HepG2 (cell line): ENCODE results near the gene PTPN5. TPM values are rescaled to one million over a fixed set of nuclear protein-coding genes. Genes with fewer than 3 reads are reported as not detected.

Experiments used
- ATAC-seq: fragments of 200-7000 bp; cut with Tn5 transposase; 3 replicates; pipeline ENCODE4 v1.9.1; 2020; ENCODE audit warnings: mild to moderate bottlenecking, moderate library complexity
- BruUV-seq: library from RNA; stranded (reverse); fragments of 400-500 nt; replicated peaks from 2 replicates; lab custom pipeline; 2021; lab: Mats Ljungman, UMichigan
- CTCF ChIA-PET: fragments of 300-600 bp; formaldehyde crosslinking; extraction: SDS; loops from one replicate; lab custom pipeline; 2021; ENCODE audit warnings: low total read pairs, inconsistent platforms, low intra/inter-chr PET ratio; lab: Yijun Ruan, JAX
- POLR2A ChIA-PET: fragments of 350-600 bp; sonication (Branson Sonifier 250); formaldehyde crosslinking; loops from one replicate; lab custom pipeline; 2020; ENCODE audit warnings: antibody characterized with exemption, inconsistent platforms; lab: Yijun Ruan, JAX
- DNase-seq: peaks from one replicate; pipeline ENCODE4 v3.0.0-alpha.2; 2015; ENCODE audit warnings: low spot score
- FAIRE-seq: peaks from 3 replicates; lab custom pipeline; 2011; peaks lifted over from hg19 to GRCh38; lab: Jason Lieb, UNC
- H2AFZ ChIP-seq: one replicate; pipeline ENCODE4 v1.6.1; 2011; ENCODE audit warnings: low read length, inconsistent platforms
- H3K27ac ChIP-seq: fragments of 300-600 bp; 3 replicates; pipeline ENCODE4 v1.8.0; 2011; ENCODE audit warnings: mixed run types, mild to moderate bottlenecking, mixed read lengths, low read length, inconsistent platforms; ENCODE audit not compliant: insufficient read depth; ENCODE audit errors: extremely low read length
- H3K27me3 ChIP-seq, 2 experiments: fragments of 200-600 bp in 1 of 2; 2 replicates in 1 of 2; 3 replicates in 1 of 2; pipeline versions ENCODE4 v1.6.0 to v1.8.0; 2011; ENCODE audit warnings: low read length in 2 of 2, mild to moderate bottlenecking in 2 of 2, moderate library complexity in 2 of 2, inconsistent platforms in 1 of 2; ENCODE audit not compliant: insufficient read depth in 2 of 2, control insufficient read depth in 1 of 2
- H3K36me3 ChIP-seq, 2 experiments: fragments of 200-600 bp in 1 of 2; replicated peaks in 1 of 2; 2 replicates in 1 of 2; 3 replicates in 1 of 2; pipeline versions ENCODE4 v1.5.1 to v1.8.0; 2011; ENCODE audit warnings: low read length in 2 of 2, inconsistent platforms in 1 of 2; ENCODE audit not compliant: insufficient read depth in 2 of 2, control insufficient read depth in 1 of 2
- H3K4me1 ChIP-seq: 2 replicates; pipeline ENCODE4 v1.5.1; 2012; ENCODE audit warnings: low read length, inconsistent platforms; ENCODE audit not compliant: insufficient read depth
- H3K4me2 ChIP-seq: 2 replicates; pipeline ENCODE4 v1.6.0; 2011; ENCODE audit warnings: low read depth, low read length, inconsistent platforms
- H3K4me3 ChIP-seq, 3 experiments: fragments of 200-600 bp in 1 of 3; sonication (generic), shearing (Covaris generic) in 1 of 3; replicated peaks in 1 of 3; 2 replicates each; pipeline ENCODE4 v1.5.1; 2011 to 2016; ENCODE audit warnings: low read length in 3 of 3, inconsistent platforms in 2 of 3, low read depth in 2 of 3, mild to moderate bottlenecking in 2 of 3, control low read depth in 1 of 3, mixed read lengths in 1 of 3; ENCODE audit not compliant: insufficient read depth in 1 of 3
- H3K79me2 ChIP-seq: one replicate; pipeline ENCODE4 v1.6.1; 2011; ENCODE audit warnings: low read length, inconsistent platforms; ENCODE audit not compliant: insufficient read depth
- H3K9ac ChIP-seq: 2 replicates; pipeline ENCODE4 v1.6.0; 2011; ENCODE audit warnings: mild to moderate bottlenecking, low read depth, low read length, inconsistent platforms; ENCODE audit not compliant: insufficient read depth
- H3K9me3 ChIP-seq: 2 replicates; pipeline ENCODE4 v1.5.1; 2012; ENCODE audit warnings: mild to moderate bottlenecking, low read length
- H4K20me1 ChIP-seq: 2 replicates; pipeline ENCODE4 v1.6.0; 2011; ENCODE audit warnings: inconsistent platforms, mild to moderate bottlenecking, low read length, moderate library complexity; ENCODE audit not compliant: insufficient read depth
- ARNT ChIP-seq: fragments of 450-650 bp; IDR thresholded peaks from 2 replicates; pipeline ENCODE4 v1.6.1; 2017
- CCDC6 ChIP-seq: sonication (generic); formaldehyde crosslinking; IDR thresholded peaks from 2 replicates; pipeline ENCODE4 v1.8.1; 2022; ENCODE audit warnings: mild to moderate bottlenecking, missing genetic modification reagents, moderate library complexity
- ELF4 ChIP-seq: sonication (generic); formaldehyde crosslinking; IDR thresholded peaks from 2 replicates; pipeline ENCODE4 v1.5.0; 2020; ENCODE audit warnings: missing genetic modification reagents, mild to moderate bottlenecking, moderate library complexity, borderline replicate concordance
- GLI4 ChIP-seq: sonication (generic); formaldehyde crosslinking; IDR thresholded peaks from 2 replicates; pipeline ENCODE4 v1.5.1; 2020; ENCODE audit warnings: missing genetic modification reagents, mild to moderate bottlenecking, moderate library complexity, borderline replicate concordance
- RBAK ChIP-seq: sonication (generic); formaldehyde crosslinking; IDR thresholded peaks from 2 replicates; pipeline ENCODE4 v1.5.1; 2020; ENCODE audit warnings: mild to moderate bottlenecking, missing genetic modification reagents
- ZNF383 ChIP-seq: sonication (generic); formaldehyde crosslinking; IDR thresholded peaks from 2 replicates; pipeline ENCODE4 v1.4.0; 2020; ENCODE audit warnings: missing genetic modification reagents, mild to moderate bottlenecking, borderline replicate concordance
- WGBS: methylation state at CpG from one replicate; pipeline ENCODE4 v1.1.6; 2017; ENCODE audit warnings: low lambda C conversion rate; 5-methylcytosine and 5-hydroxymethylcytosine counted together
- in situ Hi-C: cut with HindIII; loops from 2 replicates; pipeline ENCODE4 v1.10.0; 2017; ENCODE audit warnings: low pct_unique_long_range_greater_than_20kb; ENCODE audit not compliant: extremely low pct_ligation_motif_present
- intact Hi-C: fragments of 100-400 bp; cut with micrococcal nuclease; formaldehyde crosslinking; loops from one replicate; pipeline ENCODE4 v1.10.0; 2022; ENCODE audit not compliant: unreplicated experiment
- polyA plus RNA-seq, 8 experiments: library from polyadenylated mRNA; depleted of rRNA in 3 of 8; stranded (reverse) in 7 of 8; unstranded in 1 of 8; fragments of >200 nt; fragmentation: Illumina TruSeq in 4 of 8; extraction: Trizol in 4 of 8; gene quantifications; 2 replicates each; pipeline versions ENCODE4 v1.2.1 to v1.2.3, GENCODE V29; 2011 to 2016; ENCODE audit warnings: low read depth in 4 of 8, missing spikeins in 1 of 8, mixed read lengths in 1 of 8; ENCODE audit not compliant: insufficient read depth in 1 of 8
- total RNA-seq, 5 experiments: library from RNA; depleted of rRNA; stranded (reverse); fragments of >200 nt; fragmentation: Illumina TruSeq; extraction: Trizol; gene quantifications; 2 replicates each; pipeline ENCODE4 v1.2.3, GENCODE V29; 2016; ENCODE audit warnings: low read depth in 1 of 5
- TF ChIP-seq, protein P1 (sequence below), 2 experiments: fragments of 450-650 bp in 1 of 2; sonication (generic) in 1 of 2; formaldehyde crosslinking in 1 of 2; IDR thresholded peaks; 2 replicates each; pipeline versions ENCODE4 v1.6.1 to v1.8.0; 2016 to 2022; ENCODE audit warnings: antibody characterized with exemption in 1 of 2, mild to moderate bottlenecking in 1 of 2, missing genetic modification reagents in 1 of 2

The PTPN5 gene
- total and polyA plus RNA-seq, 2 of the 13 experiments (the other 11 are each of a cell fraction or from before 2014, with no cell fraction given) = not detected

DNA sequence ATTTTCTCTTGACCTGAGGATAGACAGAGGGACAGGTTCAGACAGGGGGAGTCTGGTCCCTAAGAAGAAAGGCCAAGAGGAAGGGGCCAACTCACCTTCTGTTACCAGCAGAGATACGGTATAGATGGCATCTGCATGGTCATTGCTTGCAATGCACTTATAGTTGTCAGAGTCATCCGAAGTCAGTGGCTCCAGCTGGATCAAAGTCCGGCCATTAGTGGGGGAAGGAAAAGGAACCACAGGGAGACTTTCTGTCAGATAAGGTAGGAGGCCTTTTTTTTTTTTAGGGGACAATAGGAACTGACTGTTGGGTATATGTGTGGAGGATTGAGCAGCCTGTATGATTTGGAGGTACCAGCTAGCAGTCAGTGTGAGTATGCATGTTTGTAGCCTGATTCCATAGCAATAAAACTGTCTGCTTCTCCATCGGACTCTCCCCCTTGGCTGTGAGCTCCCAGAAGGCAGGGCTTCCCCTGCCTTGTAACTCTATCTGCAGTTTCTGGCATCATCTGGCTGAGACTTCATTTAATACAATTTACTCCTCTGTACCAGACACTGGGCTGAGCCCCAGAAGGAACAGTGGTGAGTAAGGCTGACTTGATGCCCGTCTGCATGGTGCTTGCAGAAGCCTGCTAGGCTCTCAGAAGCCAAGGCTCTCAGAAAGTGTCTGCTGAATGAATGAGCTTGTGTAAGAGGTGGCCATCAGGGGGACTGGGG, 71.3 kb downstream of the PTPN5 start:
- no peak for DNase-seq
- no peak overlapping the region for H3K9ac ChIP-seq
- ChIA-PET POLR2A (no interaction called here), CTCF (no interaction called here)
- BruUV-seq = no TSS peak
- no peak for FAIRE-seq
- WGBS = 8% methylated on average over 5 of the region's 5 CpGs
- H3K4me3 ChIP-seq = no peak overlapping the region
- no peaks in the 10 kb centered on the region for H3K9me3 ChIP-seq
- intact Hi-C loops (no loop called here), in situ Hi-C loops (no loop called here)
- H3K36me3 ChIP-seq = no peaks in the 10 kb centered on the region
- no peaks in the 10 kb centered on the region for H4K20me1 ChIP-seq
- H3K27ac ChIP-seq = no peak overlapping the region
- no peak; the same call in 2 of the 3 replicates for ATAC-seq
- no peak overlapping the region for H2AFZ ChIP-seq
- H3K27me3 ChIP-seq = peaks cover 6 to 62% of the 10 kb centered on the region in 2 experiments; a peak in 4 of 5 replicates
- peaks cover 24% of the 10 kb centered on the region for H3K4me1 ChIP-seq
- H3K79me2 ChIP-seq = no peaks in the 10 kb centered on the region
- H3K4me2 ChIP-seq = no peak overlapping the region
- TF ChIP-seq ELF4 (CRISPR knock-in tag) = no peak
- no peak for TF ChIP-seq ARNT
- no peak for TF ChIP-seq CCDC6 (CRISPR knock-in tag)
- no peak for TF ChIP-seq GLI4 (CRISPR knock-in tag)
- TF ChIP-seq, protein P1, sequence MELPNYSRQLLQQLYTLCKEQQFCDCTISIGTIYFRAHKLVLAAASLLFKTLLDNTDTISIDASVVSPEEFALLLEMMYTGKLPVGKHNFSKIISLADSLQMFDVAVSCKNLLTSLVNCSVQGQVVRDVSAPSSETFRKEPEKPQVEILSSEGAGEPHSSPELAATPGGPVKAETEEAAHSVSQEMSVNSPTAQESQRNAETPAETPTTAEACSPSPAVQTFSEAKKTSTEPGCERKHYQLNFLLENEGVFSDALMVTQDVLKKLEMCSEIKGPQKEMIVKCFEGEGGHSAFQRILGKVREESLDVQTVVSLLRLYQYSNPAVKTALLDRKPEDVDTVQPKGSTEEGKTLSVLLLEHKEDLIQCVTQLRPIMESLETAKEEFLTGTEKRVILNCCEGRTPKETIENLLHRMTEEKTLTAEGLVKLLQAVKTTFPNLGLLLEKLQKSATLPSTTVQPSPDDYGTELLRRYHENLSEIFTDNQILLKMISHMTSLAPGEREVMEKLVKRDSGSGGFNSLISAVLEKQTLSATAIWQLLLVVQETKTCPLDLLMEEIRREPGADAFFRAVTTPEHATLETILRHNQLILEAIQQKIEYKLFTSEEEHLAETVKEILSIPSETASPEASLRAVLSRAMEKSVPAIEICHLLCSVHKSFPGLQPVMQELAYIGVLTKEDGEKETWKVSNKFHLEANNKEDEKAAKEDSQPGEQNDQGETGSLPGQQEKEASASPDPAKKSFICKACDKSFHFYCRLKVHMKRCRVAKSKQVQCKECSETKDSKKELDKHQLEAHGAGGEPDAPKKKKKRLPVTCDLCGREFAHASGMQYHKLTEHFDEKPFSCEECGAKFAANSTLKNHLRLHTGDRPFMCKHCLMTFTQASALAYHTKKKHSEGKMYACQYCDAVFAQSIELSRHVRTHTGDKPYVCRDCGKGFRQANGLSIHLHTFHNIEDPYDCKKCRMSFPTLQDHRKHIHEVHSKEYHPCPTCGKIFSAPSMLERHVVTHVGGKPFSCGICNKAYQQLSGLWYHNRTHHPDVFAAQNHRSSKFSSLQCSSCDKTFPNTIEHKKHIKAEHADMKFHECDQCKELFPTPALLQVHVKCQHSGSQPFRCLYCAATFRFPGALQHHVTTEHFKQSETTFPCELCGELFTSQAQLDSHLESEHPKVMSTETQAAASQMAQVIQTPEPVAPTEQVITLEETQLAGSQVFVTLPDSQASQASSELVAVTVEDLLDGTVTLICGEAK (IDR thresholded peaks at IDR 0.05) = no peak
- TF ChIP-seq, protein P1 (CRISPR knock-in tag; IDR thresholded peaks at IDR 0.05) = no peak
- TF ChIP-seq RBAK (CRISPR knock-in tag) = no peak
- no peak for TF ChIP-seq ZNF383 (CRISPR knock-in tag)
